PC-3 (cell line): ENCODE results near the gene ARHGEF18.

Experiments used
- CTCF ChIP-seq: fragments of 300-600 bp; sonication (generic); conservative IDR thresholded peaks from 2 replicates; pipeline ENCODE4 v1.5.1; 2017; ENCODE audit warnings: antibody characterized with exemption, low read depth, mild to moderate bottlenecking, low read length
- EZH2phosphoT487 ChIP-seq: fragments of 300-600 bp; sonication (generic); IDR thresholded peaks from 2 replicates; pipeline ENCODE4 v1.6.1; 2018; ENCODE audit warnings: mild to moderate bottlenecking, antibody characterized with exemption, low read length, borderline replicate concordance

GRCh38 chr19:7342143-7342542 is 6.6 kb upstream of the ARHGEF18 start:
- TF ChIP-seq CTCF (no peak), EZH2phosphoT487 (no peak)
